Colonic mucosa (tissue), 4 donors: ENCODE data around the gene GFOD1. TPM values are rescaled to one million over a fixed set of nuclear protein-coding genes. Genes with fewer than 3 reads are reported as not detected.
"Not testable (repeated sequence)": the region's sequence is repeated elsewhere in the genome, so short reads cannot be mapped to it uniquely, and the experiment has no call there.

Experiments used
- DNase-seq: peaks from one replicate; pipeline ENCODE4 v3.0.0-alpha.2; 2020
- H3K27ac ChIP-seq: fragments of 200-600 bp; one replicate; pipeline ENCODE4 v1.8.0; 2021
- H3K27me3 ChIP-seq: fragments of 200-600 bp; one replicate; pipeline ENCODE4 v1.8.0; 2021
- H3K36me3 ChIP-seq: fragments of 200-600 bp; one replicate; pipeline ENCODE4 v1.8.0; 2021
- H3K4me1 ChIP-seq: fragments of 200-600 bp; one replicate; pipeline ENCODE4 v1.8.0; 2021; ENCODE audit warnings: mild to moderate bottlenecking
- H3K4me3 ChIP-seq: fragments of 200-600 bp; one replicate; pipeline ENCODE4 v1.8.0; 2021
- H3K9ac ChIP-seq, 2 donors: one replicate each; pipeline ENCODE4 v1.7.0; 2013; ENCODE audit warnings: control low read depth in 2 of 2, low read depth in 2 of 2, low read length in 2 of 2
- H3K9me3 ChIP-seq: fragments of 200-600 bp; one replicate; pipeline ENCODE4 v1.8.0; 2021
- CTCF ChIP-seq: fragments of 200-600 bp; IDR thresholded peaks from one replicate; pipeline ENCODE4 v1.8.0; 2022; ENCODE audit warnings: antibody characterized with exemption, mild to moderate bottlenecking
- intact Hi-C: fragments of 100-400 bp; cut with DNase I; formaldehyde crosslinking; loops from one replicate; pipeline ENCODE4 v1.14.1; 2022
- total RNA-seq, 2 donors: library from RNA; stranded (reverse); fragmentation: NEBNext Ultra II Directional in 1 of 2; extraction: Animal tissue kit (Norgen Biotek cat#: 25700) in 1 of 2; gene quantifications; one replicate each; pipeline ENCODE4 v1.2.1, GENCODE V29; 2021
- donor health status: healthy.
- donor health status: DM: no; HTN: no; CAD: no.
- donor health status: DM: no; HTN: no; CAD: no.

The GFOD1 gene
- total RNA-seq, 2 donors from 2014 or later: 6.9 to 7.6 TPM

DNA sequence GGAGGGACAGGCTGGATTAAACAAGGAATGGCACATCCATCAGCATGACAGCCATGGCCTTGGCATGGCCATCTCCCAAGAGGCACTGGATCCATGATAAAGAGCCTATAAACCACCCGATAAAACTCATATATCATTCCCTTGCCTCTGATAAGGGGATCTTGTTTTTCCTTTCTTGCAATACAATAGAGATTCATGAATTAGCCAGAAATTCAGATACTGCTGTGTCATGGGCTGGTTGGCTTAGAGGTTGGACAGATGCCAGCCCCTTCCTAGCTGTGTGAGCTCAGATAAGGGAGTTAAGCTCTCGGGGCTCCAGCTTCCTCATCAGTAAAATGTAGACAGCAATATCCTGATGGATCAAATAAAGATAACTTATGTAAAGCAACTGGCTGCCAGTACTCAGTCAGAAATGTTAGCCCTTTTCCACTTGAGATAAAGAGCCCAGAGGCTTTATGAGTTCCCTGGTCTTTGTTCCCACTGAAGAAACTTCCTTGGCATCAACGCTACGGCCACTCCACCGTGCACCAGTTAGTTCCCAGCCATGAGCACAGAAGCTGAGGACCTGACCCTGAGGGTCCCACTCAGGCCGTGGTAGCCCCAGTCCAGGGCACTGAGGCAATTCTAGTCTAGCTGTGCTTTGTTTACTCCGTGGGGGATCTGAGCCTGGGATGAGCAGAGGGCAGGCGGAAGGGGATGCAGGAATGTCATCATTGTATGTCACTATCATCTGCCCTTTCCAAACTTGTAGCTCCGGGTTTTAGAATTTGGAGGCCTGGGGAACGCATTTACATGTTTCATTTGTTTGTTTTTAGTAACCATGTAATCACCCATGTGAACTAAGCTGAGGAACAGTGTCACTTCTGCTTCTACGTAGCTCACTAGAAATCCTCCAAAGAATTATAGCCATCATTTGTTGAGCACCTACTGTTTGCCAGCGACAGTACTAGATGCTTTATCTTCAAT is 91.8 kb downstream of the GFOD1 start:
- Histone ChIP-seq H3K4me3 (no peak overlapping the region), H3K36me3 (no peaks in the 10 kb centered on the region), H3K9me3 (no peaks in the 10 kb centered on the region), H3K27me3 (no peaks in the 10 kb centered on the region), H3K9ac (peak overlapping the region in 1 of 2 donors; percentile 16), H3K4me1 (peaks cover 16% of the 10 kb centered on the region), H3K27ac (peak overlapping the region; percentile 51)
- intact Hi-C loops: no loop called here
- no peak for TF ChIP-seq CTCF
- peak; percentile 92 for DNase-seq

DNA sequence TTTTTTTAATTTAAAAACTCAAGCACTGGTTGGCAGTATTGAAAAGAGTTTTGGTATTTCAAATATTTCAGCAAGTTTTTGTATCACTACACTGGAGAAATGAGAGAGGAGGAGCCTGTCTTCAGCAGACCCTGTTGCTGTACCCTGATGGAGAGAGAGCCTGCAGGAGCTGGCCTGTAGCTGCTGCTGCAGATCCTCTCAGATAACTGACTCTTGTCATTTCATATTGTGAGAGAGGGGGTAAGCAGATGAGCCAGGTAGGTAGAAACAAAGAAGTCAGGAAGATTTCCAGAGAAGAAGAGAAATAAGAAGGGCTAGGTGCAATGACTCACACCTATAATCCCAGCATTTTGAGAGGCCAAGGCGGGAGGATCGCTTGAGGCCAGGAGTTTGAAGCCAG is 94.9 kb downstream of the GFOD1 start:
- Histone ChIP-seq H3K9me3 (no peaks in the 10 kb centered on the region), H3K36me3 (no peaks in the 10 kb centered on the region), H3K4me3 (no peak overlapping the region), H3K27me3 (no peaks in the 10 kb centered on the region), H3K9ac (no peak overlapping the region), H3K4me1 (peaks cover 15% of the 10 kb centered on the region), H3K27ac (no peak overlapping the region)
- no peak for DNase-seq
- no peak for TF ChIP-seq CTCF
- intact Hi-C loops: no loop called here

DNA sequence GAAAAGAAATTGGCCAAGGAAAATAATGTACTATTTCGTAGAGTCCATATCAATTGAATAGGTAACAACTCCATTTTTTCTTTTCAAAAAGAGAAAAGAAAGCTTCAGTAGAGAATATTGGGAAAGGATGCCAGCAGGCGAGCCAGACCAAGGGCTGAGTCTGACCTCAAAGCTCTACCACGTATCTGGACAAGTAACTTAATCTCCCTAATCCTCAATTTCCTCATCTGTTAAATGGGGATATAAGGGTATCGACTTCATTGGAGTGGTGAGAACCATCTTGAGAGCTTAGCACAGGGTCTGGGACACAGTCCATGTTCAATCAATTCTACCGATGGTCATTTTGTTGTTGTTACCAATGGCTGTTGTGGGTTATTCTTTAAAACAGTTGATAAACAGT is 95.9 kb downstream of the GFOD1 start:
- Histone ChIP-seq H3K4me3 (no peak overlapping the region), H3K27ac (no peak overlapping the region), H3K9me3 (no peaks in the 10 kb centered on the region), H3K9ac (no peak overlapping the region), H3K27me3 (no peaks in the 10 kb centered on the region), H3K4me1 (peaks cover 10% of the 10 kb centered on the region), H3K36me3 (no peaks in the 10 kb centered on the region)
- intact Hi-C loops: no loop called here
- no peak for TF ChIP-seq CTCF
- no peak for DNase-seq

DNA sequence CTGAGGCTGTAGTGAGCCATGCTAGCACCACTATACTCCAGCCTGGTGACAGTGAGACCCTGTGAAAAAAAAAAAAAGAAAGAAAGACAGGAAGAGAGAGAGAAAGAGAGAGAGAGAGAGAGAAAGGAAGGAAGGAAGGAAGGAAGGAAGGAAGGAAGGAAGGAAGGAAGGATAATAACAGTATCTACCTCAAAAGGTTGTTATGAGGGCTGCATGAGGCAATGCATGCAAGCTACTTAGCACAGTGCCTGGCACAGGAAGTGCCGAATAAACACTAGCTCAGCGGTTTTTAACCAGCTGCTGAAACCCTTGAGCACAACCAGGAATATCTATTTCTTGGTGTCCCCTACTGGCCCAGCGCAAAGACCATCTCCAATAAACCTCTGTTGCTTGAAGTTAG is 96.7 kb downstream of the GFOD1 start:
- Histone ChIP-seq H3K4me3 (no peak overlapping the region), H3K4me1 (peaks cover 9% of the 10 kb centered on the region), H3K9me3 (no peaks in the 10 kb centered on the region), H3K27ac (no peak overlapping the region), H3K9ac (no peak overlapping the region), H3K27me3 (no peaks in the 10 kb centered on the region), H3K36me3 (no peaks in the 10 kb centered on the region)
- TF ChIP-seq CTCF: no peak
- DNase-seq: no peak
- intact Hi-C loops: no loop called here

DNA sequence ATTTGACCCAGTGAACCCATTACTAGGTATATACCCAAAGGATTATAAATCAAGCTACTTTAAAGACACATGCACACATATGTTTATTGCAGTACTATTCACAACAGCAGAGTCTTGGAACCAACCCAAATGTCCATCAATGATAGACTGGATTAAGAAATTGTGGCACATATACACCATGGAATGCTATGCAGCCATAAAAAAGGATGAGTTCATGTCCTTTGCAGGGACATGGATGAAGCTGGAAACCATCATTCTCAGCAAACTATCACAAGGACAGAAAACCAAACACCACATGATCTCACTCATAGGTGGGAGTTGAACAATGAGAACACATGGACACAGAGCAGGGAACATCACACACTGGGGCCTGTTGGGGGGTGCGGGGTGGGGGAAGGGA is 98.2 kb downstream of the GFOD1 start:
- DNase-seq, H3K9me3 ChIP-seq: not testable (repeated sequence)
- intact Hi-C loops: loop anchor here (10.0 kb wide), 1 partner anchor 146 kb away; no protein-coding TSS in a partner anchor

GRCh38 chr6:13388769-13389168 is 98.6 kb downstream of the GFOD1 start:
- H3K27ac ChIP-seq, H3K36me3 ChIP-seq, H3K9me3 ChIP-seq, H3K27me3 ChIP-seq, H3K4me1 ChIP-seq, DNase-seq, H3K9ac ChIP-seq, H3K4me3 ChIP-seq: not testable (repeated sequence)
- intact Hi-C loops: loop anchor here (10.0 kb wide), 1 partner anchor 146 kb away; no protein-coding TSS in a partner anchor

More for the DNA sequence above, 98.2 kb downstream of the GFOD1 start:
- not testable (repeated sequence) for H3K27ac ChIP-seq, H3K27me3 ChIP-seq, H3K4me1 ChIP-seq, H3K36me3 ChIP-seq, H3K9ac ChIP-seq, H3K4me3 ChIP-seq
